Neural cell (in vitro differentiated cells): ENCODE measurements around the gene NELL1. TPM values are rescaled to one million over a fixed set of nuclear protein-coding genes. Genes with fewer than 3 reads are reported as not detected.

Experiments
- H2AFZ ChIP-seq: fragments of 200-600, 300-800 bp; sonication (generic), shearing (Covaris generic); 2 replicates; pipeline ENCODE4 v1.6.0; 2014; ENCODE audit warnings: low read depth, mild to moderate bottlenecking, antibody characterized with exemption, low read length, moderate library complexity
- H3F3A ChIP-seq: fragments of 200-600 bp; shearing (Covaris generic); 2 replicates; pipeline ENCODE4 v1.6.1; 2016; ENCODE audit warnings: mild to moderate bottlenecking, moderate library complexity, mixed read lengths, antibody characterized with exemption, low read length; ENCODE audit not compliant: insufficient read depth, poor library complexity, severe bottlenecking
- H3K27ac ChIP-seq: fragments of 200-600, 300-800 bp; sonication (generic), shearing (Covaris generic); 2 replicates; pipeline ENCODE4 v1.5.1; 2014; ENCODE audit warnings: mild to moderate bottlenecking, low read length, moderate library complexity
- H3K27me3 ChIP-seq: fragments of 300-800, 200-600 bp; sonication (generic), shearing (Covaris generic); 2 replicates; pipeline ENCODE4 v1.6.0; 2014; ENCODE audit warnings: mild to moderate bottlenecking, low read depth, low read length, moderate library complexity; ENCODE audit not compliant: insufficient read depth
- H3K36me3 ChIP-seq: fragments of 300-800, 200-600 bp; sonication (generic), shearing (Covaris generic); 2 replicates; pipeline ENCODE4 v1.5.1; 2014; ENCODE audit warnings: mild to moderate bottlenecking, antibody characterized with exemption, low read length, moderate library complexity; ENCODE audit not compliant: insufficient read depth
- H3K4me2 ChIP-seq: fragments of 300-800, 200-600 bp; sonication (generic), shearing (Covaris generic); 2 replicates; pipeline ENCODE4 v1.6.0; 2014; ENCODE audit warnings: mild to moderate bottlenecking, low read length
- H3K4me3 ChIP-seq: fragments of 300-800, 200-600 bp; sonication (generic), shearing (Covaris generic); 2 replicates; pipeline ENCODE4 v1.5.1; 2014; ENCODE audit warnings: mild to moderate bottlenecking, low read length, moderate library complexity
- H3K79me2 ChIP-seq: fragments of 200-600 bp; shearing (Covaris generic); replicated peaks from 2 replicates; pipeline ENCODE4 v1.6.0; 2014; ENCODE audit warnings: mild to moderate bottlenecking, low read length, moderate library complexity; ENCODE audit not compliant: insufficient read depth
- H3K9ac ChIP-seq: fragments of 300-800, 200-600 bp; sonication (generic), shearing (Covaris generic); 2 replicates; pipeline ENCODE4 v1.6.1; 2016; ENCODE audit warnings: mild to moderate bottlenecking, low read length, mixed read lengths
- H3K9me2 ChIP-seq: fragments of 200-600 bp; shearing (Covaris generic); 2 replicates; pipeline ENCODE4 v1.6.1; 2016; ENCODE audit warnings: mild to moderate bottlenecking, low read length, mixed read lengths; ENCODE audit not compliant: insufficient read depth
- H3K9me3 ChIP-seq: fragments of 200-600, 300-800 bp; sonication (generic), shearing (Covaris generic); 2 replicates; pipeline ENCODE4 v1.6.1; 2016; ENCODE audit warnings: mild to moderate bottlenecking, mixed run types, low read length, moderate library complexity, mixed read lengths
- H4K20me1 ChIP-seq: fragments of 200-600 bp; shearing (Covaris generic); 2 replicates; pipeline ENCODE4 v1.6.1; 2016; ENCODE audit warnings: mild to moderate bottlenecking, mixed run types; ENCODE audit not compliant: insufficient read depth
- CTCF ChIP-seq: fragments of 450-650 bp; IDR thresholded peaks from 2 replicates; pipeline ENCODE4 v1.5.1; 2014; ENCODE audit warnings: antibody characterized with exemption, mild to moderate bottlenecking, moderate library complexity; ENCODE audit not compliant: poor library complexity, severe bottlenecking
- EP300 ChIP-seq: fragments of 450-650 bp; conservative IDR thresholded peaks from 2 replicates; pipeline ENCODE4 v1.6.1; 2014; ENCODE audit warnings: antibody characterized with exemption, mild to moderate bottlenecking, moderate library complexity; ENCODE audit not compliant: poor library complexity, severe bottlenecking
- EZH2 ChIP-seq: fragments of 200-600, 300-800 bp; shearing (Covaris generic), sonication (generic); IDR thresholded peaks from 2 replicates; pipeline ENCODE4 v1.6.1; 2014; ENCODE audit warnings: antibody characterized with exemption, low read length, borderline replicate concordance, mild to moderate bottlenecking; ENCODE audit not compliant: insufficient read depth, poor library complexity, severe bottlenecking
- MXI1 ChIP-seq: fragments of 450-650 bp; conservative IDR thresholded peaks from 2 replicates; pipeline ENCODE4 v1.6.1; 2014; ENCODE audit warnings: antibody characterized with exemption, mild to moderate bottlenecking; ENCODE audit not compliant: poor library complexity, severe bottlenecking
- POLR2AphosphoS5 ChIP-seq: IDR thresholded peaks from 2 replicates; pipeline ENCODE4 v1.6.1; 2012
- RAD21 ChIP-seq: fragments of 450-650 bp; conservative IDR thresholded peaks from 2 replicates; pipeline ENCODE4 v1.6.1; 2014; ENCODE audit warnings: antibody characterized with exemption, mild to moderate bottlenecking, moderate library complexity
- SMC3 ChIP-seq: fragments of 450-650 bp; conservative IDR thresholded peaks from 2 replicates; pipeline ENCODE4 v1.6.1; 2014; ENCODE audit warnings: antibody characterized with exemption, mild to moderate bottlenecking, moderate library complexity; ENCODE audit not compliant: poor library complexity
- TAF1 ChIP-seq: IDR thresholded peaks from 2 replicates; pipeline ENCODE4 v1.6.1; 2012; ENCODE audit warnings: low read depth
- polyA plus RNA-seq: library from polyadenylated mRNA; depleted of rRNA; stranded (reverse); fragments of >200 nt; gene quantifications from 2 replicates; pipeline ENCODE4 v1.2.3, GENCODE V29; 2014
- TF ChIP-seq, protein P1 (sequence below): IDR thresholded peaks from 2 replicates; pipeline ENCODE4 v1.6.1; 2012; ENCODE audit warnings: borderline replicate concordance

NELL1 gene
- polyA plus RNA-seq, 1 donor from 2014 or later, result 70.4 TPM

- Histone ChIP-seq H3K36me3 (no peaks in the 10 kb centered on the region), H3K4me3 (no peak overlapping the region), H3K79me2 (no peaks in the 10 kb centered on the region), H3K4me2 (no peak overlapping the region), H3K9ac (no peak overlapping the region), H3K9me2 (no peaks in the 10 kb centered on the region), H3K9me3 (no peaks in the 10 kb centered on the region), H3K27ac (no peak overlapping the region), H3F3A (no peaks in the 10 kb centered on the region), H3K27me3 (no peaks in the 10 kb centered on the region), H4K20me1 (no peaks in the 10 kb centered on the region), H2AFZ (no peak overlapping the region)
- TF ChIP-seq EP300, result no peak
- TF ChIP-seq CTCF, result no peak
- TF ChIP-seq POLR2AphosphoS5, result no peak
- TF ChIP-seq EZH2, result no peak
- TF ChIP-seq, protein P1, sequence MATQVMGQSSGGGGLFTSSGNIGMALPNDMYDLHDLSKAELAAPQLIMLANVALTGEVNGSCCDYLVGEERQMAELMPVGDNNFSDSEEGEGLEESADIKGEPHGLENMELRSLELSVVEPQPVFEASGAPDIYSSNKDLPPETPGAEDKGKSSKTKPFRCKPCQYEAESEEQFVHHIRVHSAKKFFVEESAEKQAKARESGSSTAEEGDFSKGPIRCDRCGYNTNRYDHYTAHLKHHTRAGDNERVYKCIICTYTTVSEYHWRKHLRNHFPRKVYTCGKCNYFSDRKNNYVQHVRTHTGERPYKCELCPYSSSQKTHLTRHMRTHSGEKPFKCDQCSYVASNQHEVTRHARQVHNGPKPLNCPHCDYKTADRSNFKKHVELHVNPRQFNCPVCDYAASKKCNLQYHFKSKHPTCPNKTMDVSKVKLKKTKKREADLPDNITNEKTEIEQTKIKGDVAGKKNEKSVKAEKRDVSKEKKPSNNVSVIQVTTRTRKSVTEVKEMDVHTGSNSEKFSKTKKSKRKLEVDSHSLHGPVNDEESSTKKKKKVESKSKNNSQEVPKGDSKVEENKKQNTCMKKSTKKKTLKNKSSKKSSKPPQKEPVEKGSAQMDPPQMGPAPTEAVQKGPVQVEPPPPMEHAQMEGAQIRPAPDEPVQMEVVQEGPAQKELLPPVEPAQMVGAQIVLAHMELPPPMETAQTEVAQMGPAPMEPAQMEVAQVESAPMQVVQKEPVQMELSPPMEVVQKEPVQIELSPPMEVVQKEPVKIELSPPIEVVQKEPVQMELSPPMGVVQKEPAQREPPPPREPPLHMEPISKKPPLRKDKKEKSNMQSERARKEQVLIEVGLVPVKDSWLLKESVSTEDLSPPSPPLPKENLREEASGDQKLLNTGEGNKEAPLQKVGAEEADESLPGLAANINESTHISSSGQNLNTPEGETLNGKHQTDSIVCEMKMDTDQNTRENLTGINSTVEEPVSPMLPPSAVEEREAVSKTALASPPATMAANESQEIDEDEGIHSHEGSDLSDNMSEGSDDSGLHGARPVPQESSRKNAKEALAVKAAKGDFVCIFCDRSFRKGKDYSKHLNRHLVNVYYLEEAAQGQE, result no peak
- no peak for TF ChIP-seq TAF1
- no peak for TF ChIP-seq SMC3
- TF ChIP-seq RAD21, result no peak
- TF ChIP-seq MXI1, result no peak
These were observed 795.8 kb downstream of the NELL1 start for GRCh38 chr11:21465203-21465602.

- Histone ChIP-seq H3K79me2 (no peaks in the 10 kb centered on the region), H3K9me3 (no peaks in the 10 kb centered on the region), H3K27ac (no peak overlapping the region), H3F3A (no peaks in the 10 kb centered on the region), H3K4me2 (no peak overlapping the region), H4K20me1 (no peaks in the 10 kb centered on the region), H2AFZ (no peak overlapping the region), H3K4me3 (no peak overlapping the region), H3K9me2 (no peaks in the 10 kb centered on the region), H3K36me3 (no peaks in the 10 kb centered on the region), H3K9ac (no peak overlapping the region), H3K27me3 (no peaks in the 10 kb centered on the region)
- no peak for TF ChIP-seq CTCF
- TF ChIP-seq RAD21, result no peak
- no peak for TF ChIP-seq MXI1
- TF ChIP-seq EP300, result no peak
- TF ChIP-seq TAF1, result no peak
These were observed 796.5 kb downstream of the NELL1 start for GRCh38 chr11:21465920-21466319.
